Epithelial cell of proximal tubule (primary cell): ENCODE data around the gene PLXDC1. TPM values are rescaled to one million over a fixed set of nuclear protein-coding genes. Genes with fewer than 3 reads are reported as not detected.

ENCODE experiments used
- DNase-seq: peaks from one replicate; pipeline ENCODE4 v3.0.0-alpha.2; 2011; ENCODE audit warnings: low read depth
- H3K4me3 ChIP-seq: 2 replicates; pipeline ENCODE4 v1.5.1; 2011; ENCODE audit warnings: low read depth, mild to moderate bottlenecking, low read length
- total RNA-seq: library from RNA; depleted of rRNA; stranded (reverse); fragments of >200 nt; gene quantifications from 2 replicates; pipeline ENCODE4 v1.2.3, GENCODE V29; 2015
- TF ChIP-seq, protein P1 (sequence below): conservative IDR thresholded peaks from 2 replicates; pipeline ENCODE4 v1.5.1; 2012; ENCODE audit warnings: low read depth, mild to moderate bottlenecking, low read length

Gene PLXDC1
- total RNA-seq, 1 donor from 2014 or later: not detected

DNA sequence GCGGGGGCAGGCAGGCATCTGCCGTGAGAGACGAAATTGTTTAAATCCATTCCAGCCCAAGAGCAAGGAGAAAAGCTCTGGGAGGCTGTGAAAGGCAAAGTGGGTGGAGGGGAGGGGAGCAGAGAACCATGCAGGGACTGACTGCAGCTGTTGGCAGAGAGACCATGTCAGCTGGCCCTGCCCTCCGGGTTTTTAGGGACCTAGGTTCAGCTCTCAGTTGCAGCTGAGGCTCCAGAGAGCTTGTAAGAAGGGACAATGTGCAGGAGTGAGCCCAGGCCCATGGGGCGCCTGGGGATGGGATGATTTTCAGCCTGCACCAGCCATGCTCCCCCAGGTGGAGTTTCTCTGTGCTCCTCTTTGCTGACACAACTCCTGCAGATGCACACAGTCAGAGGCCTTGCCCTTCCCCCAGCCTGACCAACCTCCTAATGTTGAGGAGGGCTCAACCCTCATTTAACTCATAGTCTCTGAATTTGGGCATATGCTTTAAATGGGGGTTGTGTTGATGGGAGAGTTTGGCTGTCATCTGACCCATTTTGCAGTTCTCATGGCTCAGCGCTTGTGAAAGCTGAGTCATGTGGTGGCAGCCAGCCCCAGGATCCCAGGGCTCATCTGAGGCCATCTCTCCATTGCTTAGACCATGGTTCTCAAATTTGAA lies 70.9 kb downstream of the PLXDC1 start:
- H3K4me3 ChIP-seq: no peak overlapping the region
- TF ChIP-seq, protein P1, sequence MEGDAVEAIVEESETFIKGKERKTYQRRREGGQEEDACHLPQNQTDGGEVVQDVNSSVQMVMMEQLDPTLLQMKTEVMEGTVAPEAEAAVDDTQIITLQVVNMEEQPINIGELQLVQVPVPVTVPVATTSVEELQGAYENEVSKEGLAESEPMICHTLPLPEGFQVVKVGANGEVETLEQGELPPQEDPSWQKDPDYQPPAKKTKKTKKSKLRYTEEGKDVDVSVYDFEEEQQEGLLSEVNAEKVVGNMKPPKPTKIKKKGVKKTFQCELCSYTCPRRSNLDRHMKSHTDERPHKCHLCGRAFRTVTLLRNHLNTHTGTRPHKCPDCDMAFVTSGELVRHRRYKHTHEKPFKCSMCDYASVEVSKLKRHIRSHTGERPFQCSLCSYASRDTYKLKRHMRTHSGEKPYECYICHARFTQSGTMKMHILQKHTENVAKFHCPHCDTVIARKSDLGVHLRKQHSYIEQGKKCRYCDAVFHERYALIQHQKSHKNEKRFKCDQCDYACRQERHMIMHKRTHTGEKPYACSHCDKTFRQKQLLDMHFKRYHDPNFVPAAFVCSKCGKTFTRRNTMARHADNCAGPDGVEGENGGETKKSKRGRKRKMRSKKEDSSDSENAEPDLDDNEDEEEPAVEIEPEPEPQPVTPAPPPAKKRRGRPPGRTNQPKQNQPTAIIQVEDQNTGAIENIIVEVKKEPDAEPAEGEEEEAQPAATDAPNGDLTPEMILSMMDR: no peak
- DNase-seq: no peak

DNA sequence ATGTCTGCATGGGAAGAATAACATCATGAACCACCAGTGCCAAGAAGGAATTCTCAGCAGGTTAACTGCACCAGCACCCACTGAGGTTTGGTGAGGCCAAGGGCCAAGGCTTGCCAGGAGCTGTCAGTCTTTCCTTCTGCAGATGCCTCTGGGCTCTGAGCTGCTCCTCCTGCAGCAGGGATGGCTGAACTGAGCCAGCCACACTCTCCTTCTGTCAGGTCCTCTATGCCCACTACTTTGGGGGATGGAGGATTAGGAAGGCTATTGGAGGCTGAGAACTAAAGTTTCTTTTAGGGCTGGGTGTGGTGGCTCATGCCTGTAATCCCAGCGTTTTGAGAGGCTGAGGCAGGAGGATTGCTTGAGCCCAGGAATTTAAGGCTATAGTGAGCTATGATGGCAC lies 71.6 kb downstream of the PLXDC1 start:
- no peak overlapping the region for H3K4me3 ChIP-seq
- DNase-seq: no peak
- TF ChIP-seq, protein P1: no peak

DNA sequence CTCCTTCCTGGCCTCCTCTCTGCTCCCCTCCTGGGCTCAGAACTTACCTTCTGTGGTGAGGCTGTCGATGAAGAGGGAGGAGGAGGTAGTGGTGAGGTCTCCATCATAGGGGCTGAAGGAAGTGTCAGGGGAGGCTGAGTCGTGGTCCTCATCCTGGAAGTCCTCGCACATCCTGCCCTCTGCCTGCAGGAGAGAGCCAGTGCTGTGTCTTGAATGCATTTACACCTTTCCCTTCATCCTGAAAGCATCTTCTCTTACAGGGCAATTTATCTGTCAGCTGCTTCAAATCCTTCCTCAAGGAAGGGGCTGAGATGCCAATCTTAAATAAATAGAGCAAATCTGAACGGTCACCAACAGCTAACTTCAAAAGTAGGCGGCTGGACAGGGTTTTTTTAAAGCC lies 73.6 kb downstream of the PLXDC1 start:
- no peak for DNase-seq
- no peak overlapping the region for H3K4me3 ChIP-seq
- TF ChIP-seq, protein P1: peak; percentile 21

DNA sequence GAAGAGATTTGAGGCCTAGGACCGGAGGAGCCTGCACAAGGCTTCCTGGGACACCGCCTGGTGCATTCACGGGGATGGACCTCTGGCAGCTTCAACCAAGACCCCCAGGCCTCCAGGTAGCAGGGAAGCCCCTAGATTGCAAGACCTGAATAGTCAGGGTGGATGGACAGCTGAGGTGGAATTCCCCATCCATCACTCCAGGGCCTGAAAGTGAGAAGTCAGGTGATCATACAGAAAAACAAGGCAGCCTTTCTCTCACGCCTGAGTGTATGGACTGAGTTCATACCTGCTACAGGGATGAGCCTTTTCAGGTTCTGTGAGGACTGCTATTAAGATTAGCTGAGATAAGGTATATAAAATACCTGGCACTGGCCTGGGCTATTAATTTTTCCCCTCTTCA lies 74.2 kb downstream of the PLXDC1 start:
- DNase-seq: no peak
- TF ChIP-seq, protein P1: no peak
- no peak overlapping the region for H3K4me3 ChIP-seq

DNA sequence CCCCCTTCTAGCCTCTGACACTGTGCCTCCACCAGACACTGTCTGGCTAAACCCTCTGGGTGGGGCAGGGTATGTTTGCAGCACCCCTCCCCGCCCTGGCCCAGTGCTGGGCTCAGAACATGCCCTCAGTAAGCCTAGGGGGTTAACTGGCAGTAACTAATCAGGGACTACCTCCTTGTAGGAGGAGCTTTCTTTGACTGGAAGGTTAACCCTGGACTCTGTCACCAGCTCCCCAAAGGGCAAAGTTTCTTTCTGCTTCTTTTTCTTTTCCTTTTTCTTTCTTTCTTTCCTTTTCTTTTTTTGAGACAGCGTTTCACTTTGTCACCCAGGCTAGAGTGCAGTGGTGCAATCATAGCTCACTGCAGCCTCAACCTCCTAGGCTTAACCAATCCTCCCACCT lies 76.8 kb downstream of the PLXDC1 start:
- no peak overlapping the region for H3K4me3 ChIP-seq
- TF ChIP-seq, protein P1: no peak
- no peak for DNase-seq

DNA sequence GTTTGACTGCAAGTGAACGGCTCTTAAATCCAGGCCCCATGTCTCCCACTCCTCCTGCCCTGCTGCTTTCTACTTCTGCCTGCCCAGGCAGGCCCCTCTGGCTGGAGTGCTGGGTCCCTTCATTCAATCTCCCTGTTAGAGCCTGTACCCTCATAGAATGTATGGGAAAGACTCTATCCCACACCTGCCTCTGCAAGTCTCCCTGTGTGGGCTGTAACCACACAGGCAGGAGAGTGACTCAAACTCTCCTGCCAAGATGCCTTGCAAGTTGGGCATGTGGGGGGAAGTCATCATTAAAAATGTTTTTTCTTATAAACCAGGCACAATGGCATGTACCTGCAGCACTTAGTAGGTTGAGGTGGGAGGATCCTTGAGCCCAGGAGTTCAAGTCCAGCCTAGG lies 77.5 kb downstream of the PLXDC1 start:
- H3K4me3 ChIP-seq: no peak overlapping the region
- DNase-seq: no peak
- TF ChIP-seq, protein P1: no peak

DNA sequence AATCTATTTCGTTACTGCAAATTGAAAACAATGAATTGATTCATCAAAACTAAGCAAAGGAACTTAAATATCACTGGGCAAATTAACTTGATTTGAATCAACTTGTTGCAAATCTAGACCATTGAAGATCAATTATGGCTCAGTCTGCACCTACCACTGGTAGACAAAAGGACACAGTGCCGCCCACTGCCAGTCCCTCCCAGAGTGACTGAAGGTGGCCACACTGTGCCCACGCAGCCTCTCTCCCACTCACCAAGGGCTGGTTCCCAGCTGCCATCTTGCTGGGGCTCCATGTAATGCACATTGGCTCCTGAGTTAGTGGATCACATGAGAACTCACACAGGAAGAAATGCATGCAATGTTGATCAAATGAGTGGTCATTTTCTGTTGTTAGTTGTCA lies 78.1 kb downstream of the PLXDC1 start:
- no peak overlapping the region for H3K4me3 ChIP-seq
- DNase-seq: no peak
- TF ChIP-seq, protein P1: no peak
